Calu3 (cell line): ENCODE results near the gene TRIP10. TPM values are rescaled to one million over a fixed set of nuclear protein-coding genes. Genes with fewer than 3 reads are reported as not detected.
A peak's percentile ranks its signal among the peaks of the same experiment; 100 is the strongest.
"Not testable (repeated sequence)": the region's sequence is repeated elsewhere in the genome, so short reads cannot be mapped to it uniquely, and the experiment has no call there.

Source experiments
- BruUV-seq: library from RNA; stranded (reverse); fragments of 400-500 nt; replicated peaks from 2 replicates; lab custom pipeline; 2021; lab: Mats Ljungman, UMichigan
- CTCF ChIA-PET: fragments of 300-600 bp; sonication (Branson Sonifier 250); formaldehyde crosslinking; loops from one replicate; lab custom pipeline; 2022; ENCODE audit warnings: antibody characterized with exemption; lab: Charles Lee
- DNase-seq: peaks from one replicate; pipeline ENCODE4 v3.0.0; 2022
- H3K27ac Mint-ChIP-seq: one replicate; pipeline ENCODE4 v1.8.0; 2022; ENCODE audit warnings: mixed read lengths; ENCODE audit not compliant: unreplicated experiment
- H3K27me3 Mint-ChIP-seq: one replicate; pipeline ENCODE4 v1.8.0; 2022; ENCODE audit warnings: mixed read lengths; ENCODE audit not compliant: unreplicated experiment
- H3K36me3 Mint-ChIP-seq: one replicate; pipeline ENCODE4 v1.8.0; 2022; ENCODE audit warnings: mild to moderate bottlenecking, moderate library complexity, mixed read lengths; ENCODE audit not compliant: insufficient read depth, unreplicated experiment
- H3K4me1 Mint-ChIP-seq: one replicate; pipeline ENCODE4 v1.8.0; 2022; ENCODE audit warnings: mild to moderate bottlenecking, low read depth, mixed read lengths; ENCODE audit not compliant: unreplicated experiment
- H3K4me3 Mint-ChIP-seq: one replicate; pipeline ENCODE4 v1.8.0; 2022; ENCODE audit warnings: mild to moderate bottlenecking, low read depth, moderate library complexity, mixed read lengths; ENCODE audit not compliant: unreplicated experiment
- H3K9me3 Mint-ChIP-seq: one replicate; pipeline ENCODE4 v1.8.0; 2022; ENCODE audit warnings: low read depth, mixed read lengths; ENCODE audit not compliant: unreplicated experiment
- CTCF ChIP-seq: fragments of 200-600 bp; IDR thresholded peaks from one replicate; pipeline ENCODE4 v1.8.0; 2022; ENCODE audit warnings: antibody characterized with exemption; ENCODE audit not compliant: unreplicated experiment
- intact Hi-C: fragments of 100-400 bp; cut with micrococcal nuclease; formaldehyde crosslinking; loops from one replicate; pipeline ENCODE4 v1.10.0; 2022; ENCODE audit not compliant: unreplicated experiment
- total RNA-seq: library from RNA; stranded (reverse); gene quantifications from 2 replicates; pipeline ENCODE4 v1.2.3, GENCODE V29; 2022

Gene TRIP10
- total RNA-seq, 1 experiment from 2014 or later, result 95.8 TPM

GRCh38 chr19:6767081-6767356, 27.5 kb downstream of the TRIP10 start:
- Mint-ChIP-seq H3K9me3 (peaks cover 3% of the 10 kb centered on the region), H3K4me1 (peaks cover 12% of the 10 kb centered on the region), H3K36me3 (peaks cover 48% of the 10 kb centered on the region), H3K27ac (peak overlapping the region; percentile 94), H3K4me3 (peak overlapping the region; percentile 78), H3K27me3 (no peaks in the 10 kb centered on the region)
- CTCF ChIA-PET, result interaction anchor here (0.8 to 1.7 kb wide), 3 partner anchors 14 to 97 kb away, joined by 5 to 8 read pairs (median 5); no protein-coding TSS in a partner anchor
- DNase-seq, result no peak
- no peak for TF ChIP-seq CTCF
- intact Hi-C loops, result loop anchor here (1.0 to 2.0 kb wide), 2 partner anchors 34 to 96 kb away; no protein-coding TSS in a partner anchor
- no TSS peak for BruUV-seq

GRCh38 chr19:6767357-6768235, 28.1 kb downstream of the TRIP10 start, which contains the start of gene SH2D3A:
SH2D3A (minus strand) TSS chr19:6767435; CDS start chr19:6763748, 3,687 bp downstream.
- CTCF ChIA-PET, result interaction anchor here (0.7 to 1.7 kb wide), 5 partner anchors 14 to 96 kb away, joined by 3 to 8 read pairs (median 5); no protein-coding TSS in a partner anchor
- H3K36me3 Mint-ChIP-seq, result peaks cover 43% of the 10 kb centered on the region
- H3K9me3 Mint-ChIP-seq, result peaks cover 3% of the 10 kb centered on the region
- no peak for TF ChIP-seq CTCF
- intact Hi-C loops, result loop anchor here (1.0 to 2.0 kb wide), 2 partner anchors 33 to 96 kb away; no protein-coding TSS in a partner anchor
- peaks cover 12% of the 10 kb centered on the region for H3K4me1 Mint-ChIP-seq
- H3K4me3 Mint-ChIP-seq, result peak within 1 kb of the TSS; percentile 78
- H3K27ac Mint-ChIP-seq, result peak within 1 kb of the TSS; percentile 94
- peak; percentile 95 for DNase-seq
- no TSS peak for BruUV-seq
- no peaks in the 10 kb centered on the region for H3K27me3 Mint-ChIP-seq

DNA sequence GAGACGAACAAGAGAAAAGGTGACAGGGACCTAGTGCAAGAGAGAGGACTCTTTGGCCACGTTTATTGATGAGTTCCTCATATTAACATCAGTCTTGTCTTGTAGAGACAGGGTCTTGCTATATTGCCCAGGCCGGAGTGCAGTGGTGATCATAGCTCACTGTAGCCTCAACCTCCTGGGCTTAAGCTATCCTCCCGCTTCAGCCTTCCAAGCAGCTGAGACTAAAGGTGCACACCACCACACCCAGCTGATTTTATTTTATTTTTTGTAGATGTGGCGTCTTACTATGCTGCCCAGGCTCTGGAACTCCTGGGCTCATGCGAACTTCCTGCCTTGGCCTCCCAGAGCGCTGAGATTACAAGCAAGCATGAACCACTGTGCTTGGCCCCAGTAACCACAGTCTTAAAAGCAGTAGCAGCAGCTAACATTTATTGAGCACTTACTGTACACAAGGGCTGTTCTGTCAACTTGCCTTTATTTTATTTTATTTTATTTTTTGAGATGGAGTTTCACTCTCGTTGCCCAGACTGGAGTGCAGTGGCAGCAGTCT, 28.8 kb downstream of the TRIP10 start:
- peaks cover 12% of the 10 kb centered on the region for H3K4me1 Mint-ChIP-seq
- CTCF ChIA-PET, result interaction anchor here (0.7 to 1.7 kb wide), 4 partner anchors 30 to 95 kb away, joined by 3 to 8 read pairs (median 4); no protein-coding TSS in a partner anchor
- H3K27me3 Mint-ChIP-seq, result no peaks in the 10 kb centered on the region
- peaks cover 41% of the 10 kb centered on the region for H3K36me3 Mint-ChIP-seq
- no peak for DNase-seq
- TSS peak; percentile 49 for BruUV-seq
- intact Hi-C loops, result no loop called here
- peaks cover 3% of the 10 kb centered on the region for H3K9me3 Mint-ChIP-seq
- H3K4me3 Mint-ChIP-seq, result peak overlapping the region; percentile 78
- H3K27ac Mint-ChIP-seq, result peak overlapping the region; percentile 94
- no peak for TF ChIP-seq CTCF

GRCh38 chr19:6769006-6769619, 29.6 kb downstream of the TRIP10 start:
- CTCF ChIA-PET, result interaction anchor here (1.7 kb wide), 1 partner anchor 12 kb away, joined by 3 read pairs; no protein-coding TSS in a partner anchor
- no peak for DNase-seq
- intact Hi-C loops, result no loop called here
- peaks cover 3% of the 10 kb centered on the region for H3K9me3 Mint-ChIP-seq
- no peaks in the 10 kb centered on the region for H3K27me3 Mint-ChIP-seq
- BruUV-seq, result no TSS peak
- no peak for TF ChIP-seq CTCF
- H3K27ac Mint-ChIP-seq, result no peak overlapping the region
- no peak overlapping the region for H3K4me3 Mint-ChIP-seq
- H3K36me3 Mint-ChIP-seq, result peaks cover 39% of the 10 kb centered on the region
- peaks cover 12% of the 10 kb centered on the region for H3K4me1 Mint-ChIP-seq

- H3K27me3 Mint-ChIP-seq, DNase-seq, BruUV-seq, H3K4me3 Mint-ChIP-seq, H3K4me1 Mint-ChIP-seq, intact Hi-C loops, CTCF ChIA-PET, H3K27ac Mint-ChIP-seq, H3K9me3 Mint-ChIP-seq: not testable (repeated sequence)
- peaks cover 27% of the 10 kb centered on the region for H3K36me3 Mint-ChIP-seq
These were observed 32.2 kb downstream of the TRIP10 start for GRCh38 chr19:6771648-6772027.
